GM19463 (cell line): Measurements from ENCODE around the gene KCNMB3.

ENCODE experiments used
- ATAC-seq: cut with Tn5 transposase; IDR thresholded peaks from one replicate; pipeline ENCODE4 v1.9.1; 2021; ENCODE audit warnings: mild to moderate bottlenecking, moderate library complexity; ENCODE audit not compliant: unreplicated experiment

KCNMB3 gene

DNA sequence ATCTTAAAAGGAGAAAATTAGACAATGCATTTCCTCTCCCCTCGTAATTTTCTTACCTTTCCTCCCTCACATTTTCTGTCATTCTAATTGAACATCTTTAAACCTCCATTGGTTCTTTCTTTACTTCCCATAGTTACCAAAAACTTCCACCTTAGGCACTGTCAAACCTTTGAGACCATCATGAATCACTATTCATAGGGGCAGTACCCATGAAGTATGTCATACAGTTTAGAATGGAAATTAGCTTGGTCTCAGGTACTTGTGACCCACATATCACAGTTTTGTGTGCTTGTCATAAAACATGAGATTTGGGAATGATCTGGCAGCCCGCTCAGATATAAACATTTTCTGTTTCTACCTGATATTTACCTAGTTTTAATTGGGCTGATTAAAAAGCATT, 50.1 kb downstream of the KCNMB3 start:
- ATAC-seq = no peak

- ATAC-seq = no peak
These were observed 54.2 kb downstream of the KCNMB3 start for GRCh38 chr3:179196700-179197099.

GRCh38 chr3:179196098-179196497, 54.8 kb downstream of the KCNMB3 start:
- ATAC-seq = peak; percentile 82

DNA sequence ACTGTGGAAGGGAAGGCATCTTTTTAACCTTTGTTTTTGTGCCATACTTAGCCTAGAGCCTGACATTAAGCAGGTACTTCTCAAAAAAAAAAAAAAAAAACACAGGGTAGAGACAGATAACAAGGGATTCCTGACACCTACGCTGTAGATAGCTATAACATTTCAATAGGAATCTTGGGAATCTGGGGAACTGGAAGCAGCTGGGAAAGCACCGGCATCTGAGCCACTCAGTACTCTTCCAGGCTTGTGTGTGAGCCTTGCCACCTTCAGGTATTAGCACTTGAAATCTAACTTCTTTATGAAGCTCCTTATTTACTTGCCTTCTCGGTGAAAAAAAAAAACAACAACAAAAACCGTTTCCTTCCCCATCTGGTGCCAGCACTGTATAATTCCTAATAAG, 56.0 kb downstream of the KCNMB3 start:
- ATAC-seq = no peak
